ENCODE measurements around the gene SLC30A7. TPM values are rescaled to one million over a fixed set of nuclear protein-coding genes. Genes with fewer than 3 reads are reported as not detected.

SLC30A7 gene
- total and polyA plus RNA-seq, 3 donors from 2014 or later = 7.1 to 14.7 (median 14.1) TPM

GRCh38 chr1:101000131-101000873 is 104.4 kb downstream of the SLC30A7 start:
- TF ChIP-seq CTCF (IDR thresholded peaks at IDR 0.05) (no peak), POLR2A (IDR thresholded peaks at IDR 0.05) (no peak)
- Histone ChIP-seq H3K4me3 (no peak overlapping the region), H3K9me3 (no peaks in the 10 kb centered on the region), H3K27ac (no peak overlapping the region), H3K27me3 (no peaks in the 10 kb centered on the region), H3K36me3 (ENCODE audit: low read depth, missing control alignments) (no peaks in the 10 kb centered on the region), H3K4me1 (no peaks in the 10 kb centered on the region)
- 96% methylated on average over 2 of the region's 2 CpGs for WGBS, 2 donors
- intact Hi-C loops (cut with DNase I; ENCODE audit: low total_unique reads) = no loop called here
- no peak for DNase-seq

- H3K4me3 ChIP-seq = no peak overlapping the region
- TF ChIP-seq POLR2A (IDR thresholded peaks at IDR 0.05) = no peak
- TF ChIP-seq CTCF (IDR thresholded peaks at IDR 0.05) = no peak
- H3K4me1 ChIP-seq = no peaks in the 10 kb centered on the region
- DNase-seq = no peak
- H3K9me3 ChIP-seq = no peaks in the 10 kb centered on the region
- no peak overlapping the region for H3K27ac ChIP-seq
- 38 to 52% methylated on average over 2 of the region's 2 CpGs for WGBS, 2 donors
- no peaks in the 10 kb centered on the region for H3K36me3 ChIP-seq (ENCODE audit: low read depth, missing control alignments)
- H3K27me3 ChIP-seq = no peaks in the 10 kb centered on the region
- intact Hi-C loops (cut with DNase I; ENCODE audit: low total_unique reads) = no loop called here
Observed at GRCh38 chr1:101002551-101002950, 106.7 kb downstream of the SLC30A7 start.

- Histone ChIP-seq H3K9me3 (no peaks in the 10 kb centered on the region), H3K27me3 (no peaks in the 10 kb centered on the region), H3K4me3 (no peak overlapping the region), H3K4me1 (no peaks in the 10 kb centered on the region), H3K27ac (no peak overlapping the region), H3K36me3 (ENCODE audit: low read depth, missing control alignments) (no peaks in the 10 kb centered on the region)
- DNase-seq = no peak
- intact Hi-C loops (cut with DNase I; ENCODE audit: low total_unique reads) = no loop called here
- 75 to 82% methylated on average over 1 of the region's 1 CpG for WGBS, 2 donors
- TF ChIP-seq CTCF (IDR thresholded peaks at IDR 0.05) (no peak), POLR2A (IDR thresholded peaks at IDR 0.05) (no peak)
Observed at GRCh38 chr1:101003012-101003650, 107.2 kb downstream of the SLC30A7 start.

- Histone ChIP-seq H3K9me3 (no peaks in the 10 kb centered on the region), H3K36me3 (ENCODE audit: low read depth, missing control alignments) (no peaks in the 10 kb centered on the region), H3K4me3 (no peak overlapping the region), H3K27ac (no peak overlapping the region), H3K4me1 (no peaks in the 10 kb centered on the region), H3K27me3 (no peaks in the 10 kb centered on the region)
- DNase-seq = no peak
- TF ChIP-seq POLR2A (IDR thresholded peaks at IDR 0.05) (no peak), CTCF (IDR thresholded peaks at IDR 0.05) (no peak)
- WGBS, 2 donors = 59 to 68% methylated on average over 1 of the region's 1 CpG
- intact Hi-C loops (cut with DNase I; ENCODE audit: low total_unique reads) = no loop called here
Observed at GRCh38 chr1:101004061-101004460, 108.2 kb downstream of the SLC30A7 start.

Measured in testis (tissue), 3 donors.